BLaER1 (cell line): ENCODE results near the gene EIF5A.

Experiments
- H3K27ac ChIP-seq: shearing (Covaris generic); formaldehyde crosslinking; 2 replicates; pipeline ENCODE4 v1.8.1; 2022
- H3K27me3 ChIP-seq: shearing (Covaris generic); formaldehyde crosslinking; 2 replicates; pipeline ENCODE4 v1.8.1; 2022
- H3K36me3 ChIP-seq: shearing (Covaris generic); formaldehyde crosslinking; 2 replicates; pipeline ENCODE4 v1.8.1; 2022
- H3K4me1 ChIP-seq: shearing (Covaris generic); formaldehyde crosslinking; 2 replicates; pipeline ENCODE4 v1.8.1; 2022
- H3K4me2 ChIP-seq: shearing (Covaris generic); formaldehyde crosslinking; 2 replicates; pipeline ENCODE4 v1.8.1; 2022
- H3K4me3 ChIP-seq: shearing (Covaris generic); formaldehyde crosslinking; 2 replicates; pipeline ENCODE4 v1.8.1; 2022
- H3K9ac ChIP-seq: shearing (Covaris generic); formaldehyde crosslinking; 2 replicates; pipeline ENCODE4 v1.8.1; 2022
- H3K9me3 ChIP-seq: shearing (Covaris generic); formaldehyde crosslinking; 2 replicates; pipeline ENCODE4 v1.8.1; 2022
- H4K20me1 ChIP-seq: shearing (Covaris generic); formaldehyde crosslinking; 2 replicates; pipeline ENCODE4 v1.8.1; 2022
- Cebpa-rat ChIP-seq: shearing (Covaris generic); IDR thresholded peaks from 2 replicates; pipeline ENCODE4 v1.8.1; 2022

Gene EIF5A

DNA sequence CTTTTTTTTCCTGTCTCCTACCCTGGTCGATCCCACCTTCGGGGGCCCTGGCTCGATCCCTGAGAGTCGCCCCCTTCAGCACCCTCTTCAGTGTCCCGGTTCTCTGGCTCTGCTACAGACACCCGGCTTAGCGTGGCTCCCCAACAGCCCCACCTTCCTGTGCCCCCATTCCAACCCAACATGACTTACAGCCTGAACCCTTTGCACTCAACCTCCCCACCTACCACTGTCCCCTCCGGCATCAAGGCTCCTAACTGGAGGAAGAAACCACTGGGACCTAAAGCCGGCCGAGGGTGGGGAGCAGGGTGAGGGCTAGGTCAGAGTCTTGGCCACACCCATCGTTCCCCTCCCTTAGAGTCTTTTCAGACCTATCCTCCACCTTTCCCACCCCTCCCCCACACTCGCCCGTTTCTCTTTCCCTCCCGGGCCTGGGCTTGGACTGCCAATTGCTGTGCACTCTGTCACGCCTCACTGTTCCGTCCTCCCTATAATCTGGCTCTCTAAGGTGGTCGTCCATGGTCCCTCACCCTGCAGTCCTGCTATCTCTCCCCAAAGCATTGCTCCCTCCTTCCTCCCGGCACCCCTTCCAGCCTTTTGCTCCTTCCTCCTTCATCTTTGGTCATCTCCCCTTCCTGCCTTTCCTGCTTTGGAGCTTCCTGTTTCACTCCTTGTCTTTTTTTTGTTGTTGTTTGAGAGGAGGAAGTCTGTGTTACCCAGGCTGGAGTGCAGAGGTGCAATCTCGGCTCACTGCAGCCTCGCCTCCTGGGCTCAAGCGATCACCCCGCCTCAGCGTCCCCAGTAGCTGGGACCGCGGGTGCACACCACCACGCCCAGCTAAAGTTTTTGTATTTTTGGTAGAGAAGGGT is 44.3 kb upstream of the EIF5A start:
- Histone ChIP-seq H3K9ac (no peak overlapping the region), H3K4me3 (no peak overlapping the region), H3K27me3 (peaks cover 65% of the 10 kb centered on the region), H3K36me3 (peaks cover 23% of the 10 kb centered on the region), H3K27ac (no peak overlapping the region), H3K4me2 (peak overlapping the region; percentile 32; the same call in 1 of the 2 replicates), H4K20me1 (peaks cover 52% of the 10 kb centered on the region), H3K9me3 (no peaks in the 10 kb centered on the region), H3K4me1 (peaks cover 29% of the 10 kb centered on the region)
- TF ChIP-seq Cebpa-rat, result no peak

DNA sequence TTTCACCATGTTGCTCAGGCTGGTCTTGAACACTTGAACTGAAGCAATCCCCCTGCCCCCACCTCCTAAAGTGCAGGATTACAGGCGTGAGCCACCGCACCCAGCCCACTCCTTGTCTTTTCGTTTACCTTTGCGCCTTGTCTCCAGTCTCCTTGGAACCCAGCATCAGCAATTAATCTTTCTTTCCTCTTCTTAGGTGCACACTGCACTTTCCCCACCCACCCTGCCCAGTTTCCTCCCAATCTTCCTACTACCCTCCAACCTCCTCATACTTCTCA is 43.7 kb upstream of the EIF5A start:
- no peak overlapping the region for H3K9ac ChIP-seq
- H4K20me1 ChIP-seq, result peaks cover 49% of the 10 kb centered on the region
- H3K4me1 ChIP-seq, result peaks cover 29% of the 10 kb centered on the region
- no peak for TF ChIP-seq Cebpa-rat
- H3K27ac ChIP-seq, result no peak overlapping the region
- H3K4me2 ChIP-seq, result no peak overlapping the region
- peaks cover 17% of the 10 kb centered on the region for H3K36me3 ChIP-seq
- H3K27me3 ChIP-seq, result peaks cover 63% of the 10 kb centered on the region
- H3K4me3 ChIP-seq, result no peak overlapping the region
- no peaks in the 10 kb centered on the region for H3K9me3 ChIP-seq

DNA sequence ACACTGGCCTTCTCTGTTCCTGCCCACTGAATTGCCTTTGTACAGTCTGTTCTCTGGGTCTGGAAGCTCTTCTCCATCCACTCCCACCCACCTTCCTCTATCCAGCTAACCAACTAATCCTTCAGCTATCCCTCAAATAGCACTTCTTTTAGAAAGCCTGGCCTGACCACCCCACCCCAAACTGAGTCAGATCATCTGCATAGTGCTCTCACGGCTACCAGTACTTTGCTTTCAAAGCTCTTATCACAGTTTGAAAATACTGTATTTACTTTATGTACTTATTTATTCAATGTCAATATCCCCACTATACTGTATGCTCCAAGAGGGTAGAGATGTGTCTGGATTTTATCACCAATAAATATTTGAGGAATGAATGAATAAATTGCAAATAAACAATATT is 40.6 kb upstream of the EIF5A start:
- Histone ChIP-seq H3K4me3 (no peak overlapping the region), H3K4me2 (no peak overlapping the region), H3K27ac (no peak overlapping the region), H3K36me3 (no peaks in the 10 kb centered on the region), H3K9ac (no peak overlapping the region), H3K9me3 (no peaks in the 10 kb centered on the region), H4K20me1 (peaks cover 19% of the 10 kb centered on the region; the same call in 1 of the 2 replicates), H3K4me1 (peaks cover 16% of the 10 kb centered on the region), H3K27me3 (peaks cover 33% of the 10 kb centered on the region)
- no peak for TF ChIP-seq Cebpa-rat

DNA sequence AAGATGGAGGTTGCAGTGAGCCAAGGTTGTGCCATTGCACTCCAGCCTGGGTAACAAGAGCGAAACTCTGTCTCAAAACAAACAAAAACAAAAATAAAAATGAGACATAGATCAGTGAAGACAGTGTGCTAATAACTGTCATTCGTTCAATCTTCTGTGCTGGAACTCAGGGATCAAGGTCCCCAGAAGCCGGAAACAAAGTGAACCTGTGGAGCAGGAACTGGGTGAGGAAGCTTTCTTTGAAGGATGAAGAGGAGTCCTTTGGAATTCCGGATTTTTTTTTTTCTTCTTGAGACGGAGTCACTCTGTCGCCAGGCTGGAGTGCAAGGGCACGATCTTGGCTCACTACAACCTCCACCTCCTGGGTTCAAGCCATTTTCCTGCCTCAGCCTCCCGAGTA is 28.0 kb upstream of the EIF5A start:
- H3K4me3 ChIP-seq, result no peak overlapping the region
- peaks cover 6% of the 10 kb centered on the region; the same call in 1 of the 2 replicates for H4K20me1 ChIP-seq
- H3K9ac ChIP-seq, result no peak overlapping the region
- H3K27ac ChIP-seq, result no peak overlapping the region
- no peaks in the 10 kb centered on the region for H3K9me3 ChIP-seq
- no peak overlapping the region for H3K4me2 ChIP-seq
- peaks cover 23% of the 10 kb centered on the region for H3K4me1 ChIP-seq
- no peak for TF ChIP-seq Cebpa-rat
- H3K36me3 ChIP-seq, result no peaks in the 10 kb centered on the region
- peaks cover 10% of the 10 kb centered on the region for H3K27me3 ChIP-seq

DNA sequence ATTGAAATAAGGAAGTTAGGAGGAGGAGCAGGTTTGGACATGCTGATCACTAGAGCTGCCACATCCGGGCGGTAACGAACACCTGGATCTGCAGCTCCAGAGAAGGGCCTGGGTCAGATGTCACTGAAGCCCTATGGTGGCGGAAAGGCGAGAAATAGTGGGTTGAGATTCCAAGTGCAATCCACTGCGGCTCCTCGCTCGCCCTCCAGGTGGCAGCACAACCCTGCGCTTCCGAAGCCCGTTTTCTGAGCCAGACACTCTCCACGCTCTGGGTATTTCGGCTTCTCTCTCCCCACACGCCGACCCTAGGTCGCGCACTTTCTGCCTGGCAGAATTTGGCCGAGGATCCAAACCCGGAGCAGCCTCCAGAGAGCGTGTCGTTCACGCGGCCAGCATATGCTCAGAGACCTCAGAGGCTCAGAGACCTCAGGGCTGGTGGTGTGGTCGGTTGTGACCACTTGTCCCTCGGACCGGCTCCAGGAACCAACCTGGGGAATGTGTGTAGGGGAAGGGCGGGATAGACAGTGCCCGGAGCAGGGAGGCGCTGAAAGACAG is 26.8 kb upstream of the EIF5A start:
- Histone ChIP-seq H3K36me3 (no peaks in the 10 kb centered on the region), H4K20me1 (peaks cover 6% of the 10 kb centered on the region; the same call in 1 of the 2 replicates), H3K4me1 (peaks cover 23% of the 10 kb centered on the region), H3K9ac (peak overlapping the region; percentile 76), H3K27ac (peak overlapping the region; percentile 68; the same call in 1 of the 2 replicates), H3K27me3 (peaks cover 10% of the 10 kb centered on the region), H3K9me3 (no peaks in the 10 kb centered on the region), H3K4me2 (peak overlapping the region; percentile 100), H3K4me3 (peak overlapping the region; percentile 68)
- no peak for TF ChIP-seq Cebpa-rat

DNA sequence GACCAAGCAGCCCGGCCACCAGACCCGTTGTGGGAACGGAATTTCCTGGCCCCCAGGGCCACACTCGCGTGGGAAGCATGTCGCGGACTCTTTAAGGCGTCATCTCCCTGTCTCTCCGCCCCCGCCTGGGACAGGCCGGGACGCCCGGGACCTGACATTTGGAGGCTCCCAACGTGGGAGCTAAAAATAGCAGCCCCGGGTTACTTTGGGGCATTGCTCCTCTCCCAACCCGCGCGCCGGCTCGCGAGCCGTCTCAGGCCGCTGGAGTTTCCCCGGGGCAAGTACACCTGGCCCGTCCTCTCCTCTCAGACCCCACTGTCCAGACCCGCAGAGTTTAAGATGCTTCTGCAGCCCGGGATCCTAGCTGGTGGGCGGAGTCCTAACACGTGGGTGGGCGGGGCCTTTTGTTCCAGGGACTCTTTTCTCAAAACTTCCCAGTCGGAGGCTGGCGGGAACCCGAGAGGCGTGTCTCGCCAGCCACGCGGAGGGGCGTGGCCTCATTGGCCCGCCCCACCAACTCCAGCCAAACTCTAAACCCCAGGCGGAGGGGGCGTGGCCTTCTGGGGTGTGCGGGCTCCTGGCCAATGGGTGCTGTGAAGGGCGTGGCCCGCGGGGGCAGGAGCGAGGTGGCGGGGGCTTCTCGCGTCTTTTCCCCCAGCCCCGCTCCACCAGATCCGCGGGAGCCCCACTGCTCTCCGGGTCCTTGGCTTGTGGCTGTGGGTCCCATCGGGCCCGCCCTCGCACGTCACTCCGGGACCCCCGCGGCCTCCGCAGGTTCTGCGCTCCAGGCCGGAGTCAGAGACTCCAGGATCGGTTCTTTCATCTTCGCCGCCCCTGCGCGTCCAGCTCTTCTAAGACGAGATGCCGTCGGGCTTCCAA is 26.1 kb upstream of the EIF5A start, which contains the start of gene SLC2A4:
Gene SLC2A4, plus strand, starts transcription at position 645 of the 879 bp plus-strand sequence. Its CDS starts 217 bp downstream, at position 862.
- Histone ChIP-seq H3K27me3 (peaks cover 10% of the 10 kb centered on the region), H3K4me3 (peak within 1 kb of the TSS; percentile 68), H4K20me1 (peaks cover 6% of the 10 kb centered on the region; the same call in 1 of the 2 replicates), H3K36me3 (no peaks in the 10 kb centered on the region), H3K4me2 (peak within 1 kb of the TSS; percentile 100), H3K27ac (peak within 1 kb of the TSS; percentile 68; the same call in 1 of the 2 replicates), H3K9me3 (no peaks in the 10 kb centered on the region), H3K4me1 (peaks cover 26% of the 10 kb centered on the region), H3K9ac (peak within 1 kb of the TSS; percentile 76)
- no peak for TF ChIP-seq Cebpa-rat

DNA sequence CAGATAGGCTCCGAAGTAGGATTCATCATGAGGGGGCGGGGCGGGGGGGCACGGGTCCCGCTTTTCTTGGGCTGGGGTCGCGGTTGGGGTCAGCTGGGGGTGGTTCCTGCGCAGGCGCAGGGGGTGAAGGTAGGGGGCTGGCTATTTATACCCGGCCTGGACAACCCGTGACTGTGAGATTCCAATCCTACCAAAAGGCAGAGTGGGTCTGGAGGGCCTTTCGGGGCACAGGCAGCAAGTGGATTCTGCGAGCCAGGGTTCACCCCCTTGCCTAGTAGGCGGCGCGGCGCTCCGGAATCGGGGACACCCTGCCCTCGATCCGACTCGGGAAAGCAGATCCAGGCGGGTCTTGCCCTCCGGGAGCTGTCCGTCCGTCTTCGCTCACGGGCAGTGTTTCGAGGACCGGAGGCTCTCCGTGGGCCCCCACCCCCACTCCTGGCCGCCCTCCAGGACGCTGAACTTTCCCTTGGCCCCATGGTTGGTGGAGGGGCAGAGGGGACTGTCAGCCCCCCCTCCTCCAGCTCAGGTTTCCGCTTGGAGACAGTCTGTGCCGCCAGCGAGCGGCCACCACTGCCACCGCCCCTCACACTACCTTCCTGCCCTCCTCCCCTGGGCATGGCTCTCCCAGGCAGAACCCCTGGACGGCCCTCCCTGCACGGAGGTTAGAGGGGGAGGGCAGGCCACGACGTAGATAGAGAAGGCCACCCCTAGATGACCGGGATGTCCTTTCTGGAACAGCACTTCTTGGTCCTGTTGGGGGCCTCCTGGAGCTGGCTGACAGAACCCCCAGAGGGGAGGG is 25.3 kb upstream of the EIF5A start:
- H3K4me2 ChIP-seq, result peak overlapping the region; percentile 100
- H3K36me3 ChIP-seq, result no peaks in the 10 kb centered on the region
- H3K27me3 ChIP-seq, result peaks cover 10% of the 10 kb centered on the region
- H4K20me1 ChIP-seq, result peaks cover 6% of the 10 kb centered on the region; the same call in 1 of the 2 replicates
- H3K4me1 ChIP-seq, result peaks cover 34% of the 10 kb centered on the region
- no peak for TF ChIP-seq Cebpa-rat
- peak overlapping the region; percentile 46; the same call in 1 of the 2 replicates for H3K27ac ChIP-seq
- no peaks in the 10 kb centered on the region for H3K9me3 ChIP-seq
- peak overlapping the region; percentile 76 for H3K9ac ChIP-seq
- peak overlapping the region; percentile 68 for H3K4me3 ChIP-seq

DNA sequence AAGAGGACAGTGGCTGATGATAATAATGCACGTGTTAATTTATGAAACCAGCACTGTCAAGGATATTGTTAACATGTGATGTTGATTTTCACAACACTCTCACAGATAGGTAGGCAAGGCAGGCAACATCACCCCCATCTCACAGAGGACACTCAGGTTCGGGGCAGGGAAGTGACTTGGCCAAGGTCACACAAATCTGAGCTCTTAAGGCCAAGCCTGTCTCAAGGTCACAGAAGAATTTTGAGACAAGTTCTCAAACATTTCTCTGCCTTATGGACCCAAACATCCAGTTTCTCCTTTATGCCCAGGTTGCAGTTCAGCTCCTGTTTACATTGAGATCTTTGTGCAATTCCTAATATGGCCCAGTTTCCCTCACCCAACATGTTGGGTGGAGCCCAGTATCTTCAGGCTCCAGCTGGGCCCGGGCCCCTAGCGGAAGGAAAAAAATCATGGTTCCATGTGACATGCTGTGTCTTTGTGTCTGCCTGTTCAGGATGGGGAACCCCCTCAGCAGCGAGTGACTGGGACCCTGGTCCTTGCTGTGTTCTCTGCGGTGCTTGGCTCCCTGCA is 24.6 kb upstream of the EIF5A start:
- Histone ChIP-seq H3K4me3 (peak overlapping the region; percentile 68), H3K27ac (no peak overlapping the region)

More for the DNA sequence above, 24.6 kb upstream of the EIF5A start:
- TF ChIP-seq Cebpa-rat, result no peak
- Histone ChIP-seq H3K9ac (peak overlapping the region; percentile 76; the same call in 1 of the 2 replicates), H4K20me1 (peaks cover 6% of the 10 kb centered on the region; the same call in 1 of the 2 replicates), H3K27me3 (peaks cover 10% of the 10 kb centered on the region), H3K4me2 (peak overlapping the region; percentile 100), H3K4me1 (peaks cover 34% of the 10 kb centered on the region), H3K36me3 (no peaks in the 10 kb centered on the region), H3K9me3 (no peaks in the 10 kb centered on the region)
